ENCODE data around the gene STAG1.

GRCh38 chr3:136740351-136740958 is 11.7 kb downstream of the STAG1 start:
- no peak for TF ChIP-seq EP300 (IDR thresholded peaks at IDR 0.05)
- no peak for TF ChIP-seq CTCF (IDR thresholded peaks at IDR 0.05)
- TF ChIP-seq POLR2A (IDR thresholded peaks at IDR 0.05), result no peak

Data from tibial nerve (tissue), 4 donors.